A549 (cell line): ENCODE data around the gene TAAR8. TPM values are rescaled to one million over a fixed set of nuclear protein-coding genes. Genes with fewer than 3 reads are reported as not detected.

Experiments used
- ATAC-seq, 2 experiments: fragments of 200-7000 bp in 1 of 2; fragments of >200 bp in 1 of 2; cut with Nextera tagmentation in 1 of 2; cut with Tn5 transposase in 1 of 2; 3 replicates each; pipeline versions ENCODE4 v1.8.0 to v1.9.1; 2018 to 2020; ENCODE audit warnings: mild to moderate bottlenecking in 1 of 2, moderate library complexity in 1 of 2
- CTCF ChIA-PET: fragments of 300-600 bp; sonication (Branson Sonifier 250); formaldehyde crosslinking; extraction: SDS; loops from one replicate; lab custom pipeline; 2021; ENCODE audit warnings: antibody characterized with exemption, inconsistent platforms; lab: Yijun Ruan, JAX
- POLR2A ChIA-PET: fragments of 350-600 bp; formaldehyde crosslinking; extraction: SDS; loops from one replicate; lab custom pipeline; 2021; ENCODE audit warnings: antibody characterized with exemption, inconsistent platforms; lab: Yijun Ruan, JAX
- DNase-seq, 2 experiments: peaks; one replicate each; pipeline versions ENCODE4 v3.0.0 to v3.0.0-alpha.2; 2011 to 2016; ENCODE audit warnings: low read depth in 1 of 2, low spot score in 1 of 2
- FAIRE-seq: peaks from 2 replicates; lab custom pipeline; 2011; peaks lifted over from hg19 to GRCh38; lab: Jason Lieb, UNC
- H3K27ac ChIP-seq, 2 experiments: fragments of >200 bp; sonication (Bioruptor Twin); formaldehyde crosslinking; 3 replicates each; pipeline ENCODE4 v1.5.1; 2016 to 2017
- H3K4me1 ChIP-seq: fragments of >200 bp; sonication (Bioruptor Twin); formaldehyde crosslinking; 3 replicates; pipeline ENCODE4 v1.6.1; 2016
- H3K4me2 ChIP-seq: fragments of >200 bp; sonication (Bioruptor Twin); formaldehyde crosslinking; 3 replicates; pipeline ENCODE4 v1.6.1; 2016
- H3K4me3 ChIP-seq: fragments of >200 bp; sonication (Bioruptor Twin); formaldehyde crosslinking; 3 replicates; pipeline ENCODE4 v1.5.1; 2016
- H3K9me3 ChIP-seq: fragments of >200 bp; sonication (Bioruptor Twin); formaldehyde crosslinking; 3 replicates; pipeline ENCODE4 v1.6.1; 2016
- CEBPB ChIP-seq, 2 experiments: fragments of >200 bp in 1 of 2; sonication (Bioruptor Twin) in 1 of 2; formaldehyde crosslinking in 1 of 2; IDR thresholded peaks; 2 replicates each; pipeline ENCODE4 v1.6.1; 2012 to 2016
- CHD4 ChIP-seq: fragments of 200-600 bp; sonication (generic); IDR thresholded peaks from 2 replicates; pipeline ENCODE4 v1.6.1; 2016; ENCODE audit warnings: antibody characterized with exemption, mild to moderate bottlenecking, borderline replicate concordance
- EHF ChIP-seq: fragments of 250-450 bp; sonication (Bioruptor Pico); IDR thresholded peaks from 2 replicates; pipeline ENCODE4 v1.5.0; 2020; ENCODE audit warnings: mild to moderate bottlenecking
- EHMT2 ChIP-seq: fragments of 200-600 bp; sonication (generic); IDR thresholded peaks from 2 replicates; pipeline ENCODE4 v1.6.1; 2016; ENCODE audit warnings: antibody characterized with exemption, low read depth, mild to moderate bottlenecking, moderate library complexity
- ESRRA ChIP-seq: fragments of 150-350 bp; IDR thresholded peaks from 2 replicates; pipeline ENCODE4 v1.6.1; 2014; ENCODE audit warnings: mild to moderate bottlenecking, low read length, borderline replicate concordance
- FOSL2 ChIP-seq, 2 experiments: fragments of 450-650 bp in 1 of 2; fragments of >200 bp in 1 of 2; sonication (Bioruptor Twin) in 1 of 2; formaldehyde crosslinking; IDR thresholded peaks; 2 replicates each; pipeline versions ENCODE4 v1.5.0 to v1.6.1; 2016 to 2020; ENCODE audit warnings: mild to moderate bottlenecking in 1 of 2, moderate library complexity in 1 of 2
- FOXS1 ChIP-seq: fragments of 250-450 bp; sonication (Bioruptor Pico); IDR thresholded peaks from 2 replicates; pipeline ENCODE4 v1.5.0; 2020; ENCODE audit warnings: mild to moderate bottlenecking, moderate library complexity
- HDAC2 ChIP-seq: fragments of 200-600 bp; sonication (generic); IDR thresholded peaks from 2 replicates; pipeline ENCODE4 v1.6.1; 2016
- HOXA7 ChIP-seq: fragments of 250-450 bp; sonication (Bioruptor Pico); IDR thresholded peaks from 2 replicates; pipeline ENCODE4 v1.5.0; 2020; ENCODE audit warnings: mild to moderate bottlenecking, moderate library complexity
- JUNB ChIP-seq: fragments of >200 bp; sonication (Bioruptor Twin); formaldehyde crosslinking; IDR thresholded peaks from 2 replicates; pipeline ENCODE4 v1.6.1; 2016
- MAFK ChIP-seq: fragments of 450-650 bp; IDR thresholded peaks from 2 replicates; pipeline ENCODE4 v1.6.1; 2014; ENCODE audit not compliant: partially characterized antibody
- NR3C1 ChIP-seq: fragments of >200 bp; sonication (Bioruptor Twin); formaldehyde crosslinking; IDR thresholded peaks from 3 replicates; pipeline ENCODE4 v1.6.1; 2017
- POLR2A ChIP-seq: IDR thresholded peaks from 2 replicates; pipeline ENCODE4 v1.6.1; 2012; ENCODE audit warnings: mild to moderate bottlenecking, low read length
- RARB ChIP-seq: fragments of 250-450 bp; sonication (Bioruptor Pico); IDR thresholded peaks from 2 replicates; pipeline ENCODE4 v1.8.0; 2021; ENCODE audit warnings: mild to moderate bottlenecking, moderate library complexity
- RFX5 ChIP-seq: fragments of 450-650 bp; IDR thresholded peaks from 2 replicates; pipeline ENCODE4 v1.7.1; 2014; ENCODE audit warnings: antibody characterized with exemption, mild to moderate bottlenecking, moderate library complexity
- SREBF2 ChIP-seq: fragments of 450-650 bp; IDR thresholded peaks from 2 replicates; pipeline ENCODE4 v1.6.1; 2014; ENCODE audit warnings: mild to moderate bottlenecking, moderate library complexity
- TP53 ChIP-seq: fragments of 250-450 bp; sonication (Bioruptor Pico); IDR thresholded peaks from 2 replicates; pipeline ENCODE4 v1.5.0; 2021; ENCODE audit warnings: mild to moderate bottlenecking, moderate library complexity
- ZFP36 ChIP-seq: fragments of 450-650 bp; IDR thresholded peaks from 2 replicates; pipeline ENCODE4 v1.6.1; 2014; ENCODE audit warnings: borderline replicate concordance; ENCODE audit not compliant: partially characterized antibody
- WGBS: methylation state at CpG from one replicate; pipeline ENCODE4 v1.1.6; 2017; ENCODE audit errors: missing lambda C conversion rate; 5-methylcytosine and 5-hydroxymethylcytosine counted together
- polyA plus RNA-seq, 4 experiments: library from polyadenylated mRNA; depleted of rRNA in 3 of 4; stranded (reverse); fragments of >200 nt; fragmentation: RNase III in 1 of 4; extraction: RNeasy Plus Mini Kit Qiagen cat#74134 plus additional on column Dnase treatment in 1 of 4; gene quantifications; 2 replicates in 3 of 4; 3 replicates in 1 of 4; pipeline ENCODE4 v1.2.3, GENCODE V29; 2011 to 2017
- TF ChIP-seq, protein P1 (sequence below): IDR thresholded peaks from 2 replicates; pipeline ENCODE4 v1.6.1; 2012
- TF ChIP-seq, protein P2 (sequence below): fragments of 450-650 bp; IDR thresholded peaks from 2 replicates; pipeline ENCODE4 v1.6.1; 2014; ENCODE audit warnings: antibody characterized with exemption
- TF ChIP-seq, protein P3 (sequence below): fragments of 200-600 bp; sonication (generic); IDR thresholded peaks from 2 replicates; pipeline ENCODE4 v1.6.1; 2016; ENCODE audit warnings: antibody characterized with exemption, mild to moderate bottlenecking, moderate library complexity
- TF ChIP-seq, protein P4 (sequence below): fragments of 250-450 bp; sonication (Bioruptor Pico); IDR thresholded peaks from 2 replicates; pipeline ENCODE4 v1.5.0; 2020; ENCODE audit warnings: low read depth, mild to moderate bottlenecking, moderate library complexity
- TF ChIP-seq, protein P5 (sequence below): fragments of >200 bp; sonication (Bioruptor Twin); formaldehyde crosslinking; IDR thresholded peaks from 3 replicates; pipeline ENCODE4 v1.5.1; 2016

TAAR8 gene
- polyA plus RNA-seq, 2 of the 4 experiments (the other 2 are of a cell fraction), result not detected

DNA sequence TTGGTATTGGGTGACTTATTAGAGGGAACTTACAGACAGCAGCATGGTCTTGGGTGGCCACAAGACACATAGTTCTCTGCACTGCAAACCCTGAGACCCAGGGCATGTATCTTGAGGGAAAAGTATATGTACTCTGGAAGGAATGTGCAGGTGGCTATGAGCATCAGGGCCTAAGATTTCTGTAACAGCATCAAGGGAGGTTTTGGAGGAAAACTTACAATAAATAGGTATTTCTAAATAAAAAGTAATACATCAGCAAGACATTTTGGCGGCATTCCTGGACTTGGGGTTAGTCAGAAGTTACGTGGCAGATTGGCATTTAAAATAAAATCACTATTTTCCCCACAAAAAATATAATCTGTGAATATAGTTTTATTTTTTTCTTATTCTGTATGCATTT is 31.5 kb upstream of the TAAR8 start (continued):
- TF ChIP-seq MAFK, result no peak
- no peak for TF ChIP-seq FOXS1 (CRISPR knock-in tag)
- no peak for TF ChIP-seq ESRRA
- no peak for TF ChIP-seq HDAC2
- TF ChIP-seq, protein P1, sequence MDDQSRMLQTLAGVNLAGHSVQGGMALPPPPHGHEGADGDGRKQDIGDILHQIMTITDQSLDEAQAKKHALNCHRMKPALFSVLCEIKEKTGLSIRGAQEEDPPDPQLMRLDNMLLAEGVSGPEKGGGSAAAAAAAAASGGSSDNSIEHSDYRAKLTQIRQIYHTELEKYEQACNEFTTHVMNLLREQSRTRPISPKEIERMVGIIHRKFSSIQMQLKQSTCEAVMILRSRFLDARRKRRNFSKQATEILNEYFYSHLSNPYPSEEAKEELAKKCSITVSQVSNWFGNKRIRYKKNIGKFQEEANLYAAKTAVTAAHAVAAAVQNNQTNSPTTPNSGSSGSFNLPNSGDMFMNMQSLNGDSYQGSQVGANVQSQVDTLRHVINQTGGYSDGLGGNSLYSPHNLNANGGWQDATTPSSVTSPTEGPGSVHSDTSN, result no peak
- TF ChIP-seq SREBF2, result no peak
- no peak for TF ChIP-seq CHD4

DNA sequence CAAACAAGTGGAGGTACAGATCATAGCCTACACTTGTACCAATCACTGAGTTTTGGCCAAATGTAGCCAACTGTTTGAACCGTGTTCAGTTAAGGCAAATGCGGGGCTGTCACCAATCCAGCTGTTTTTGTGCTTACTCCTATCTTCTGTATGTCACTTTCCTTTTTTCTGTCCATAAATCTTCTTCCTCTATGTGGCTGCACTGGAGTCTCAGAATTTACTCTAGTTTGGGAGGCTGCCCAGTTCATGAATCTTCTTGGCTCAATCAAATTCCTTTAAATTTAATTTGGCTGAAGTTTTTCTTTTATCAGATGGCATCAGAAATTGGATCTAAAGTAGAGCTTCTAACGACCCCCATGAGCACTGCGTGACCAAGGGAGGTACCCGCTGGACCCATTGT is 27.8 kb upstream of the TAAR8 start:
- H3K4me3 ChIP-seq, result no peak overlapping the region
- DNase-seq (no peak), FAIRE-seq (no peak), ATAC-seq (no peak)
- TF ChIP-seq EHF (CRISPR knock-in tag) (no peak), CEBPB (IDR thresholded peaks at IDR 0.05) (no peak), ESRRA (no peak), EHMT2 (no peak), ZFP36 (no peak), RARB (CRISPR knock-in tag) (no peak), FOXS1 (CRISPR knock-in tag) (no peak), HOXA7 (no peak), NR3C1 (no peak), POLR2A (no peak), FOSL2 (IDR thresholded peaks at IDR 0.05) (no peak), FOSL2 (CRISPR knock-in tag; IDR thresholded peaks at IDR 0.05) (no peak), JUNB (no peak), CHD4 (no peak)
- TF ChIP-seq, protein P2, sequence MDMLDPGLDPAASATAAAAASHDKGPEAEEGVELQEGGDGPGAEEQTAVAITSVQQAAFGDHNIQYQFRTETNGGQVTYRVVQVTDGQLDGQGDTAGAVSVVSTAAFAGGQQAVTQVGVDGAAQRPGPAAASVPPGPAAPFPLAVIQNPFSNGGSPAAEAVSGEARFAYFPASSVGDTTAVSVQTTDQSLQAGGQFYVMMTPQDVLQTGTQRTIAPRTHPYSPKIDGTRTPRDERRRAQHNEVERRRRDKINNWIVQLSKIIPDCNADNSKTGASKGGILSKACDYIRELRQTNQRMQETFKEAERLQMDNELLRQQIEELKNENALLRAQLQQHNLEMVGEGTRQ, result no peak
- TF ChIP-seq, protein P1, result no peak
- TF ChIP-seq, protein P3, sequence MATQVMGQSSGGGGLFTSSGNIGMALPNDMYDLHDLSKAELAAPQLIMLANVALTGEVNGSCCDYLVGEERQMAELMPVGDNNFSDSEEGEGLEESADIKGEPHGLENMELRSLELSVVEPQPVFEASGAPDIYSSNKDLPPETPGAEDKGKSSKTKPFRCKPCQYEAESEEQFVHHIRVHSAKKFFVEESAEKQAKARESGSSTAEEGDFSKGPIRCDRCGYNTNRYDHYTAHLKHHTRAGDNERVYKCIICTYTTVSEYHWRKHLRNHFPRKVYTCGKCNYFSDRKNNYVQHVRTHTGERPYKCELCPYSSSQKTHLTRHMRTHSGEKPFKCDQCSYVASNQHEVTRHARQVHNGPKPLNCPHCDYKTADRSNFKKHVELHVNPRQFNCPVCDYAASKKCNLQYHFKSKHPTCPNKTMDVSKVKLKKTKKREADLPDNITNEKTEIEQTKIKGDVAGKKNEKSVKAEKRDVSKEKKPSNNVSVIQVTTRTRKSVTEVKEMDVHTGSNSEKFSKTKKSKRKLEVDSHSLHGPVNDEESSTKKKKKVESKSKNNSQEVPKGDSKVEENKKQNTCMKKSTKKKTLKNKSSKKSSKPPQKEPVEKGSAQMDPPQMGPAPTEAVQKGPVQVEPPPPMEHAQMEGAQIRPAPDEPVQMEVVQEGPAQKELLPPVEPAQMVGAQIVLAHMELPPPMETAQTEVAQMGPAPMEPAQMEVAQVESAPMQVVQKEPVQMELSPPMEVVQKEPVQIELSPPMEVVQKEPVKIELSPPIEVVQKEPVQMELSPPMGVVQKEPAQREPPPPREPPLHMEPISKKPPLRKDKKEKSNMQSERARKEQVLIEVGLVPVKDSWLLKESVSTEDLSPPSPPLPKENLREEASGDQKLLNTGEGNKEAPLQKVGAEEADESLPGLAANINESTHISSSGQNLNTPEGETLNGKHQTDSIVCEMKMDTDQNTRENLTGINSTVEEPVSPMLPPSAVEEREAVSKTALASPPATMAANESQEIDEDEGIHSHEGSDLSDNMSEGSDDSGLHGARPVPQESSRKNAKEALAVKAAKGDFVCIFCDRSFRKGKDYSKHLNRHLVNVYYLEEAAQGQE, result no peak
- ChIA-PET CTCF (no interaction called here), POLR2A (no interaction called here)
- no peaks in the 10 kb centered on the region for H3K9me3 ChIP-seq
- WGBS, result 60% methylated on average over 5 of the region's 5 CpGs
- H3K4me1 ChIP-seq, result peaks cover 8% of the 10 kb centered on the region
- H3K27ac ChIP-seq, result no peak overlapping the region
- H3K4me2 ChIP-seq, result no peak overlapping the region

DNA sequence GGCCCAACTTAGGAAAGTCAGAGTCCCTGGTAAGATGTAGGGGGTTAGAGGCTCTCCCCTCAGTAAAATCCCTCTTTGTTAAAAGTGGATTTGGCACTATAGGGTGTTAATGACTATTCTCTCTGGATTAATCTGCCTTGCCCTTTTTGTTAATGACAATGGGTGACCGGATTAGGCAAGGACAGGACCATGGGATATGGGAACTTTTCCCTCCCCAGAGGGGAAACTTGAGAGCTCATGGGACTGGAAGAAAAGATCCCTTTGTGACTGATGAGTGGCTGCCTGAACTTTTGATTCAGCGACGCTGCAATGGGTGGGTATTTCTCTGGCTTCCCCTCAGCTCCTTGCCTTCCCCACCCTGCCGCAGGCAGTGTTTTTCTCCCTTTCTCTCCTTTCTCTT is 26.6 kb upstream of the TAAR8 start:
- Histone ChIP-seq H3K27ac (no peak overlapping the region), H3K9me3 (no peaks in the 10 kb centered on the region), H3K4me1 (peaks cover 8% of the 10 kb centered on the region), H3K4me3 (no peak overlapping the region), H3K4me2 (no peak overlapping the region)
- CTCF ChIA-PET, result no interaction called here
- FAIRE-seq (no peak), DNase-seq (no peak), ATAC-seq (no peak)
- POLR2A ChIA-PET, result no interaction called here
- TF ChIP-seq ZFP36, result no peak
- TF ChIP-seq, protein P4, sequence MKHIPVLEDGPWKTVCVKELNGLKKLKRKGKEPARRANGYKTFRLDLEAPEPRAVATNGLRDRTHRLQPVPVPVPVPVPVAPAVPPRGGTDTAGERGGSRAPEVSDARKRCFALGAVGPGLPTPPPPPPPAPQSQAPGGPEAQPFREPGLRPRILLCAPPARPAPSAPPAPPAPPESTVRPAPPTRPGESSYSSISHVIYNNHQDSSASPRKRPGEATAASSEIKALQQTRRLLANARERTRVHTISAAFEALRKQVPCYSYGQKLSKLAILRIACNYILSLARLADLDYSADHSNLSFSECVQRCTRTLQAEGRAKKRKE (CRISPR knock-in tag), result no peak
- no peak for TF ChIP-seq ESRRA
- TF ChIP-seq, protein P5, sequence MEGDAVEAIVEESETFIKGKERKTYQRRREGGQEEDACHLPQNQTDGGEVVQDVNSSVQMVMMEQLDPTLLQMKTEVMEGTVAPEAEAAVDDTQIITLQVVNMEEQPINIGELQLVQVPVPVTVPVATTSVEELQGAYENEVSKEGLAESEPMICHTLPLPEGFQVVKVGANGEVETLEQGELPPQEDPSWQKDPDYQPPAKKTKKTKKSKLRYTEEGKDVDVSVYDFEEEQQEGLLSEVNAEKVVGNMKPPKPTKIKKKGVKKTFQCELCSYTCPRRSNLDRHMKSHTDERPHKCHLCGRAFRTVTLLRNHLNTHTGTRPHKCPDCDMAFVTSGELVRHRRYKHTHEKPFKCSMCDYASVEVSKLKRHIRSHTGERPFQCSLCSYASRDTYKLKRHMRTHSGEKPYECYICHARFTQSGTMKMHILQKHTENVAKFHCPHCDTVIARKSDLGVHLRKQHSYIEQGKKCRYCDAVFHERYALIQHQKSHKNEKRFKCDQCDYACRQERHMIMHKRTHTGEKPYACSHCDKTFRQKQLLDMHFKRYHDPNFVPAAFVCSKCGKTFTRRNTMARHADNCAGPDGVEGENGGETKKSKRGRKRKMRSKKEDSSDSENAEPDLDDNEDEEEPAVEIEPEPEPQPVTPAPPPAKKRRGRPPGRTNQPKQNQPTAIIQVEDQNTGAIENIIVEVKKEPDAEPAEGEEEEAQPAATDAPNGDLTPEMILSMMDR, result no peak
- TF ChIP-seq RFX5, result no peak
- TF ChIP-seq TP53, result no peak
- 91% methylated on average over 4 of the region's 4 CpGs for WGBS
